ENCODE measurements around the gene DNM2.

The DNM2 gene

GRCh38 chr19:10691178-10691881, 26.5 kb upstream of the DNM2 start:
- no peak for DNase-seq

- no peak for DNase-seq
Observed at GRCh38 chr19:10691883-10692282, 26.0 kb upstream of the DNM2 start.

DNA sequence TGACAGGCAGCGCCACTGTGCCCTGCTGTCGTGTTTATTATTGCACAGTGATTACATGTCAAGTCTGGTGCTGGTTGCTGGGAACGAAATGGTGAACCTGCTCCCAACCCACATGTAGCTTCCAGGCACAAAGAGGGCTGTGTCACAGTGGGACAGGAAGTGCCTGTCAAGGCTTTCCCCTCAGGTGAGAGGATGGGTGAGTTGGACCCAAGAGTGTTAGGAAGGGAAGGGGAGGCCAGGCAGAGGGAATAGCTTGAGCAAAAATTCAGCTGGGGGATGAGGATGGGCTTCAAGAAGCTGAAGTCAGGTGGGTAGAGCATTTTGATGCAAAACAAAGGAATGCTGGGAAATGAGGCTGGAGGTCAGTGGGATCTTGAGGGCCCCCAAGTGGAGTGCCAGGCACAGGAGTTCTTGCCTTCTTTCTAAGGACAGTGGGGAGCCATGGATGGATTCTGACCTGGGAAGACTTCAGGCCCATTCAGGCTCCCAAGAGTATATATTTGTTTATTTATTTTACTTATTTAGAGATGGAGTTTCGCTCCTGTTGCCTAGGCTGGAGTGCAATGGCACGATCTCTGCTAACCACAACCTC, 25.1 kb upstream of the DNM2 start:
- DNase-seq: no peak

DNA sequence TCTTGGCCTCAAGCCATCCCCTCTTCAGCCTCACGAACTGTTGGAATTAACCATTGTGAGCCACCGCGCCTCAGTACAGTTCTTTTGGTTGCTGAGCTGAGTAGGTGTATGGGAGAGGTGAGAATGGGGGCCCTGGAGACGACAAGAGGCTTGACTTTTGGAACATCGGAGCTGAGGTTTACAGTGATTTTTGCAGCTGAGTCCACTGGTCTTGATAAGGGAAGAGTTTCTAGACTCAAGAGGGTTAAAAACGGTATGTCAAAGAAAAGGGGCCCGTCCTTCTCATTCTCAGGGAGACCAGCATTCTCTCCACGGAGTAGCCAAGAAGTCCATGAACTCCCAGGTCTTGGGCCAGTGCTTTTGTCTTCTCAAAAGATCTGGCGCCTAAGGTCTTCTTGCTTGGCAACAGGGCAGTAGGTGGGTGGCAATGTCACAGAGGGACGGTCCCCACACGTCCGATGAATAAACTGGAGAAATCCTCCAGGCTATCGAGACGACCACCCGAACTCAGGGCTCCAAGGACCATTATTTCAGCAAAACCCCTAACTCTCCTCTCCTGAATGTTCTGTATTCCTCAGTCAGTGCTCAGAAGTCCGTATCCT, 23.1 kb upstream of the DNM2 start:
- no peak for DNase-seq

- DNase-seq: peak; percentile 98
Observed at GRCh38 chr19:10695401-10696398, 22.2 kb upstream of the DNM2 start.

DNA sequence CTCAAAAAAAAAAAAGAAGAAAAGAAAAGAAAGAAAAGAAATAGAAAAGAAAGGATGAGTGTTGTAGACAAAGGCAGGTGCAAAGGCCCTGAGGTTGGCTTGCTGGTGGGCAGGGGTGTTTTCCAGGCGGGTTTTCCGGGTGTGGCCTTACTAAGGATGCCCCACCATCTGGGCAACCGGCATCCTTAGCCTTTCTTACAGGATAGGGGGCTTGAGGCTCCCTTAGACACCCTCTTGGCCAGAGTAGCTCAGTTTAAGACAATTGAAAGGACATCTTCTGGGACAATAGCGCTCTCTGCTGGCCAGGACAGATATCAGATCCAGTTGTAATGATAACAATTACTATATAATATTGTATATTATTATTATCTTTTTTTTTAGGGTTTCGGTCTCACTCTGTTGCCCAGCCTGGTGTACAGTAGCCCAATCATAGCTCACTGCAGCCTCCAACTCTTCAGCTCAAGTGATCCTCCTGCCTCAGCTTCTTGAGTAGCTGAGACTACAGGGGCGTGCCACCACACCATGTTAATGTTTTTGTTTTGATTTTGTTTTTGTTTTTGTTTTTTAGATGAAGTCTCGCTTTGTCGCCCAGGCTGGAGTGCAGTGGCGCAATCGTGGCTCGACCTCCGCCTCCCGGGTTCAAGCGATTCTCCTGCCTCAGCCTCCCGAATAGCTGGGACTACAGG, 18.1 kb upstream of the DNM2 start:
- peak; percentile 71 for DNase-seq

- DNase-seq: peak; percentile 23
Observed at GRCh38 chr19:10701955-10702525, 15.8 kb upstream of the DNM2 start.

GRCh38 chr19:10706990-10707389, 10.9 kb upstream of the DNM2 start:
- DNase-seq: peak; percentile 23

GRCh38 chr19:10707440-10707839, 10.4 kb upstream of the DNM2 start:
- no peak for DNase-seq

DNA sequence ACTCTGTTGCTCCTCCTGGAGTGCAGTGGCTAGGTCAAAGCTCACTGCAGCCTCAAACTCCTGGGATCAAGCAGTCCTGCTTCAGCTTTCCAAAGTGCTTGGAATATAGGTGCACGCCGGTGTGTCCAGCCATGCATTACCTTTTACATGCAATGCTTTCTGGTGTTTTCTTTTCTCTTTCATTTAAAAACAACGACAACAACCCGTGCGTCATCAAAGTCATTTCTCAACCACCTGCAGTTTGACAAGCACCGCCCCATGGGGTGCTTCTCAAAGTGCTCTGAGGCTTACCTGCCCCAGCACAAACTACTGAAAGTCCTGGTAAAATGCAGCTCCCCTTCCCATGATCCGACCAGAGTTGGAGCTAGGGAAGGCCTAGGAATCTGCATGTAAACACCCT, 9.6 kb upstream of the DNM2 start:
- DNase-seq: no peak

DNA sequence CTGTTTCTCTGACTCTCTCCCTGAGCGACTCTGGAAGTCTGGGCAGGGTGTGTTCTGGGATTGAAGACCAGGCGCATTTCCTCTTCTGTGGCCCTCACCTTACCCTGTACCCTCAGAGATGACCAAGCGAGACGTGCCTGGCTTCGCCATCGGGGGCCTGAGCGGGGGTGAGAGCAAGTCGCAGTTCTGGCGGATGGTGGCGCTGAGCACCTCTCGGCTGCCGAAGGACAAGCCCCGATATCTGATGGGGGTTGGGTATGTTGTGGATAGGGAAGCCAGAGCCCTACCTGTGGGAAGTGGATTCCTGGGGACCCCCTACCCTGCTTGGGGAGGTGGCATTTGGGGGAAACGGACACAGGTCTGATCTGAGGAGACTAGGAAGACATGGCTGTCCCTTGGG, 5.8 kb upstream of the DNM2 start:
- no peak for DNase-seq

GRCh38 chr19:10712754-10713153, 5.1 kb upstream of the DNM2 start:
- DNase-seq: no peak

- DNase-seq: no peak
Observed at GRCh38 chr19:10713317-10713716, 4.6 kb upstream of the DNM2 start.

- no peak for DNase-seq
Observed at GRCh38 chr19:10717054-10717355, 874 bp upstream of the DNM2 start.

- DNase-seq: no peak
Observed at GRCh38 chr19:10718205-10719196, 622 bp downstream of the DNM2 start.

DNA sequence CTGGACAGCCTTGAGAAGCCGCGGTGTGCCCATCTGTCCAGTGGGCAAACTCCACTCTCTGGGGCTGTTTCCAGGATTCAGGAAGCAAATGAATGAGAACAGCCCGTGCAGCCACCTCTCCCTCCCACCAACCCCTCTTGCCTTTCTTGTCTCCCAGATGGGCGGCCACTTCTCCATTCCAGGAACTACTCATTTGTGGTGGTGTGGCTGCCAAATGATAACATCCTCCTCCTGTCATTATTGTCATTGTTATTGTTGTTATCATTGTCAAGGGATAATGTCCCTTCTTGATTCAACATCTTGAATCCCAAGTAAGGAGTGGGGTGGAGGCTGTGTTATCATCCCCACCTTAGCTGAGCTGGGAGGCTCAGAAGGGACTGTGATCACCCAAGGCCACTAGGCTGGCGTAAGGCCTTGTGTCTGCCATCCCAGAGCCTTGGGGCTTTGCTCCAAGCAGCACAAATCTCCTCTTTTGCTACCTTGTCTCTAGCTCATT, 1.6 kb downstream of the DNM2 start:
- peak; percentile 54 for DNase-seq

DNA sequence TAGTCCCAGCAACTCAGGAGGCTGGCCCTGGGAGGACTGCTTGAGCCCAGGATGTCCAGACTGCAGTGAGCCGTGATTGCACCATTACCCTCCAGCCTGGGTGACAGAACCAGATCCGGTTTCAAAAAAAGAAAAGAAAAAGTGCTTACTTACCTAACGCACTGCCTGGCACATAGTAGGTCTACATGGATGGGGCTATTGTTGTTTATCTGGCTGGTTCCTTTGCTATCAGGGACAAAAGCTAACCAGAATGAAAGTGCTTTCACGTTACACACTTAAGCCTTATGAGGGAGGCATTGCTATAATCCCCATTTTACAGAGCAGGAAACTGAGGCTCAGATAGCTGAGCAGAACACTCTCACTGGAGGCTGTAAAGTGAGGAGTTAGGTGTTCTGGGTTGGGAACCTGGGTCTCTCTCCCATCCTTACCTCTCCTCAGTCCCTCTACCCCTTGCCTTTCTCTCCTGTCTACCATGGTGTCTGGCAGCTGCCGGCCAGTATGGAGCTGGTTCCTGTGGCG, 2.8 kb downstream of the DNM2 start:
- no peak for DNase-seq

- no peak for DNase-seq
Observed at GRCh38 chr19:10723591-10723990, 5.7 kb downstream of the DNM2 start.

DNA sequence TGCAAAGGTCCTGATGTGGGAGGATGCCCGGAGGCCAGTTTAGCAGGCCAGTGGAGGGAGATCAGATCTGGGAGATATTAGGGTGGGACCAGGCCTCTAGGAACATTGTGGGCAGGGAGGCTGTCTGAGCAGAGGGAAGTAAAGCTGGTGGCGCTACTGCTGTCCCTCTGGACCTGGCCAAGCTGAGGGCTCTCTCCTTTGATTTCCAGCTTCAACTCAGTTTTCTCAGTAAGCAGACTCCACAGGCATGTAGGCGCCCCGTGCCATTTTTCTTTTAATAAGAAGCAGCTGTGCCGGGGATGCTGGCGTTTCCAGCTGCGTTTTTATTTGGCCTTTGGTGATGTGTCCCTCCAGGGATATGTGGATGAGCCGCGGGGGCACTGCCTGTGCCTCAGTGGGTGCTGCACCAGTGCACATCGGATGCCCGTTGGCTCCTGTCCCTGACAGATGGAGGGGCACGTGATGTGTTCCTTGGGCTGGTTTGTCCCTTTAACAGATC, 6.7 kb downstream of the DNM2 start:
- DNase-seq: no peak

GRCh38 chr19:10725415-10725814, 7.5 kb downstream of the DNM2 start:
- DNase-seq: no peak

DNA sequence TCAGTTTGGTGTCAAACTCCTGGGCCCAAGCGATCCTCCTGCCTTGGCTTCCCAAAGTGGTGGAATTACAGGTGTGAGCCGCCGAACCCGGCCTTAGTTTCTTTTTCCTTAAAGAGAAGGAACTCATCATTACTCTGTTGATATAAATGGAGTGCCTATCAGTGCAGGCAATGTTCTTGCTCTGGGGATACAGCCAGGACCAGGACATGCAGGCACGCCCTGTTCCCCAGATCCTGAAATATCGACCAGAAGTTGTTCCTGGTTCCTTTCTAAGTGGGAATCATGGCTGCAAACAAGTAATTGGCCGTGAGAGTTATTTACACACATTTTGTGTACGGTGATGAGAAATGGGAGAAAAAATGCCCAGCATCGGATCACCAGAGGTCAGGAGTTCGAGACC, 8.4 kb downstream of the DNM2 start:
- no peak for DNase-seq
